Hematopoietic multipotent progenitor cell treated with erythropoietin and hydrocortisone succinate and interleukin-3 and kit ligand, for 17 days (in vitro differentiated cells): ENCODE data around the gene UXS1.

Source experiments
- DNase-seq: peaks from one replicate; pipeline ENCODE4 v3.0.0-alpha.2; 2015; ENCODE audit warnings: low spot score

The UXS1 gene

GRCh38 chr2:106130251-106130998 lies 63.7 kb downstream of the UXS1 start:
- no peak for DNase-seq

GRCh38 chr2:106129592-106129991 lies 64.5 kb downstream of the UXS1 start:
- DNase-seq: no peak

DNA sequence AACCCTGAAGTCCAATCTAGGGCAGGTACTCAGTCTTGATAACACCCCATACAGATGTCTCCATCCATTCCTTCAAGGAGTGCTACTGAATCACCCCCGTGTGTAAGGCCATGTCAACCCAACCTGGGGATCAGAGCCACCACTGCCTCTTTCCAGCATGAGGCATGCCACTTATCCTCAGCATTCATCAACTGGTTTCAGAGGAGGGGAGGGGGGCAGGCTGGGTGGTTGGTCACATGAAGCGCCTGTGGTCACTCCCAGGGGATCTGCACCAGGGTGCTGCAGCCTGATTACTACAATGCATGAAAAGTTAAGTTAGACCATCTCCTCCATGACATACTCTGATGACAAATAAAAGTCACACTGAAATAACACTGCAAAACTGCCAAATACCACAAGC lies 65.0 kb downstream of the UXS1 start:
- DNase-seq: no peak

DNA sequence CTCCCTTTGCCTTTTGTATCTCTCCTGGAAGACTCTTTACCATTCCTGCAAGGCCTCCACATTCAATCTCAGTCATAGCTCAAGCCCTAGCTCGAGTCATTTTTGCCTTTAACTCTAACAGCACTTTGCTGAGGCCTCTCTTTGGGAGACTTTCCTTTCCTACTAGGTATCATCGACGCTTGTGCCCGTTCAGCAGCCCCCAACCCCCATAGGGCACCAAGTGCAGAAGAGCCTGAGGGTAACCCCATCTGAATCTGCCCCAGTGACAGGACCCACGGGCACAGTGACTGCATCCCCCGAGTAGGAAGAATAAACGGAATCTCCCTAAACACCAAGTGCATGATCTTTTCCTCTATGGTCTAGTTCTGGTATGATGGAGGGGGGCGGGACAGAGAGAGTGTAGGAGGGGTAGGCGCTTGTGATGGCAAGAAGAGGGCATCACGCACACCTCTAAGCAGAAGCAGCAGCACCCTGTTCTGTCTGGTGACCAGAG lies 66.3 kb downstream of the UXS1 start:
- DNase-seq: no peak

DNA sequence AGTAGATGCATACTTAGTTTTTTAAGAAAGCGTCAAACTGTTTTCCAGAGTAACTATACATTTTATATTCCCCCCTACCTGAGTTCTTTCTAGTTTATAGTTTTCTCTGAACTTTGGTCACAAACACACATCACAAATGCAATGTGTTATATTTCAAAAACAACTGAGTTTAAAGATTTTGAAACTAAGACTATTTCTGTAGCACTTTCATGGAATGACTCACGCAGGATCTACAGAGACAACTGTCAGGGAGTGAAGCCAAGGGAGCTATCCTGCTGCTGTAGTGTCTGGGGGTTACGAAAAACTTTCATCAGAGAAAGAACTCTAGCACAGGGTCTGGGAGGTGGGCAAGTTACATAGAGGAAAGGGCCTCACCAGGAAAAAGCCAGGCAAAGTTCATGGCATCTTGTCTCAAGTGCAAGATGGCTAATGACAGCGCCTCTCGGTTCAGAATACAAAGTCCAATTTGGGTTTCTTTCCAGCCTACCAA lies 66.8 kb downstream of the UXS1 start:
- DNase-seq: no peak

GRCh38 chr2:106126705-106127281 lies 67.3 kb downstream of the UXS1 start:
- DNase-seq: no peak

DNA sequence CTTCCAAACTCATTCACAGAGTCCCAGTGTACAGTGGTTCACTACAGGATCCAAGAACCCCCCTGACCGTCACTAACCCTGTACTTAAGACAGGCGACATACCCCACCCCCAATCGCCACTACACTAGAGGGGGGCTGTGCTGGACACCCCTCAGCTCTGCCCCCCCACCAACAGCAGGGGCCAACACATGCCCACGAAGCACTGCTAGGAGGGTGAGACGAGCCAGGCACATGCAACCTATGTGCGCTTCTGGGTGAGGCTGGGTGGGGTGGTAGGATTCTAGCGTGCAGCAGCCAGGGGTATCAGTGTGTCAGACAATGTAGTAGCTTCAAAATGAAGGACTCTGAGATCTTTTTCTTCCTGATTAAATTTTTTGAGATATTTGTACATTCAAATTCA lies 67.8 kb downstream of the UXS1 start:
- no peak for DNase-seq

DNA sequence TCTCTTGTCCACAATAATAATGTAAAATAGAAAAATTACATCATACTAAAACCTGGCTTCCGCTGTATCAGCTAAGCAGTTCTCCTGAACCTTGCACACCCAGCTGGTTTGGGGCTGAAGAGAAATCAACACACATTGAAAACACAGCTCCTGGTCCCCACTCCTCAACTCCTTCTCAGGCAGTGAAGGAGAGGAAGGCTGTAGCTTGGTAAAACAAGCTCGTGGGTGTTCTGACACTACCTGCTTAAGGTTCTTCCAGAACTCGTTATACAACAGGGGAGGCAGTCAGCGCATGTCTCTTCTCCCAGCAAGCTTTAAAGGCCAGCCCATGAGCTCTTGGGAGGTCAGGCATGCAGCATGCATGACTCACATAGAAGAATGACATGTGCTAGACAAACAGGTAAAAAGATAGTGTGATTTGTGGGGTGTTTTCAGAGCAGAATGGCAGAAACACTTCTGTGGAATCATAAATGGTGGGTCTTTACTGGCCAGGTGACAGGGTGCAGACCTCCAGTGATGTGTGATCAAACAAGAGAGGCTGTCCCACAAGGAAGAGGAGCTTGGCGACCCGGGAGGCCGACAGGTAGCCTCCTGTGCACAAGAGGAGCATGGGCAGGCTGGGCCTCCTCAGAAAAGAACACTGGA lies 69.1 kb downstream of the UXS1 start:
- DNase-seq: no peak

DNA sequence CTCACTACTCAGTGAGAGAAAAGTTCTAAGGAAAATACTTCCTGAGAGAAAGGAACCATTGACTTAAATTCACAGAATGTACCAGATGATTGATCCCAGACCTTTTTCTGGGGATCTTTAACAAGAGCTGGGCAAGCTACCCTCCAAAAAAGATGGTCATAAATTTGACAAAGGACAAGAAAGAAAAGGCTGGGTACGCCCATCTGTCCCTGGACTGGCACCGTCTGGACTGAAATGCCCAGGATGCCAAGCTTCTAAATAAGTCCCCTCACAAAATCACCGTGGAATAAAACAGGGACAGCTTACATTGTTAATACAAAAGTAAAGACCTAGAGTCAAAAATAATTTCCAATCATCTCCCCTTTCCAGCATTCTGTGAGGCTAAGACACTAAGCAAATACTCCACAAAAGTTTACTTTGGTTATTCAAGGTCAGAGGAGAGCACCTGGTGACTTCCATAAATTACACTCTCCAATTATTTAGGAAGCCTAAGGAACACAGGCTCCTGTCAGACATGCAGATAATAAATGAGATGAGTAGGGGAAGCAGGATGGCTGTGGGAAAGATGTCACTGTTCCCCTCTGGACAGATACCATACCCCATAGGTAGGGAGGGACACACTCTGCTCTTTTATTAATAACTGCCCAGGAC lies 69.9 kb downstream of the UXS1 start:
- no peak for DNase-seq

- no peak for DNase-seq
Measured at GRCh38 chr2:106122157-106122556, 71.9 kb downstream of the UXS1 start.

DNA sequence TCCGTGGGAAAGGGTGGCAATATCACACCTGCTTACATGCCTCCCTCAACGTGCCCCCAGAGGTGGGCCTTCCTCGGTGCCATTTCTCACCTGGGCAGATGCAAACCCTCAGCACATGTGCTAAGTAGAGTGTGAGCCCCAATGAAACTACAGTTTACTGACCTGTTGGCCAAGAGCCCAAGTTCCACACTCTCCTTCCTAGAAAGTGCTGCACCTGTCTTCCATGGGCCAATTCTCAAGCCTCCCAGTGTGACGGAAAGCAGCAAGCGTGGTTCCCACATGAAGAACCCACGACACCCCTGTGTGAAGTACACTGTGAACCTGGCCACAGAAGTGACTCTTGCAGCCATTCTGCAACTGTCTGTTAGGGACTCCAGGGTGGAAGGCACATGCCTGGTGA lies 73.7 kb downstream of the UXS1 start:
- no peak for DNase-seq

- DNase-seq: no peak
Measured at GRCh38 chr2:106119074-106119473, 75.0 kb downstream of the UXS1 start.

- no peak for DNase-seq
Measured at GRCh38 chr2:106117882-106118684, 76.0 kb downstream of the UXS1 start.

DNA sequence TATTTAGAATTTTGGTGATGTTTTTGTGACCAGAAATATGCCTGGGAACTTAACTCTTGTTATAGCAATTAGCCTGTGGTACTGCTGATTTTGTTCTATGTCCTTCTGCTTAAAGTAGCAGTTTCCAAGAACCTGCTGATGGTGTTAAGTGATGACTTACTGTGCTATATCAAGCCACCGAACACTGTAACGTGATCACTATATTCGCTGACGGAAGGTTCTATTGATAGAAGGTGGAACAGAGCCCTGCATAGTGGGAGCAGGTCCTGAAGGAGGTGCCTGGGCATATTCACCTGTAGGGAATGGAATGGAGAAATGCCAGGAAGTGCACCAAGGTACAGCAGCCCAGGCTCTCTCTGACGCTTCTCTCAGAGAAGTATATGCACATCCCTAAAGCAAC lies 76.8 kb downstream of the UXS1 start:
- DNase-seq: no peak

GRCh38 chr2:106116248-106116647 lies 77.9 kb downstream of the UXS1 start:
- DNase-seq: no peak

DNA sequence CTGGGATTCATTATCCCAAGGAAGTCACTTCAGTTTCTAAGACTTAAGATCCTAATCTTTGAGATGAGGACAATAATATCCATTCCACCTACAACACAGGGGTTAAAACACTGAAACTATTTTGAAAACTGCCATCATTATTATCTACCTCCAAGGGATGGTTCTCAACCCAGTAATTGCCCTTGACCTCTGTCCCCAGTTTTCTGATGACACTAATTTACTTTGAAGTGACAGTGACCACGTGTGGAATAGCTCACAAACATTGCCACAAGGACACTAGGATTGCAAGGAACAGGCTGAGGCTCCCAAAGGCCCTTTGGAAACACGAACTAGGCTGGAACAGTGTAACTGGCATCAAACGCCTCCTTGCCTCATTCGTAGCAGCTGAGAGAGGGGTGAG lies 78.4 kb downstream of the UXS1 start:
- DNase-seq: no peak

GRCh38 chr2:106115250-106115649 lies 78.9 kb downstream of the UXS1 start:
- no peak for DNase-seq

DNA sequence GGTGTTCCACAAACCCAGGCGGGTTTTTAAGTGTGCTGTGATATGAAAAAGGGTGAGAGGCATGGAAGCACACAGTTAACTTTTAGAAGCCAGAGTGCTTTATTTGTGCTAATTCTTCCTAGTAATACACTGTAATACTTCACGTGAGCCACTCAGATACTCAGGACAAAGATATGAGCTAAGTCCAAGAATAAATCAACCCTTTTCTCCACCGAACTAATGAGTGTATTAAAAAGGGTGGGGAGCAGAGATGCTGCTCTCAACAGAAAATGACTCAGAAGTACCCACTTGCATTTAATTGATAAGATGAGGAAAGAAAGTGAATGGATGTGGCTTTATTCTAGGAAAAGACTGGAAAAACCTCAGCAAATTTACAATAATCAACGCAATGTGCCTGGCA lies 79.9 kb downstream of the UXS1 start:
- DNase-seq: no peak

DNA sequence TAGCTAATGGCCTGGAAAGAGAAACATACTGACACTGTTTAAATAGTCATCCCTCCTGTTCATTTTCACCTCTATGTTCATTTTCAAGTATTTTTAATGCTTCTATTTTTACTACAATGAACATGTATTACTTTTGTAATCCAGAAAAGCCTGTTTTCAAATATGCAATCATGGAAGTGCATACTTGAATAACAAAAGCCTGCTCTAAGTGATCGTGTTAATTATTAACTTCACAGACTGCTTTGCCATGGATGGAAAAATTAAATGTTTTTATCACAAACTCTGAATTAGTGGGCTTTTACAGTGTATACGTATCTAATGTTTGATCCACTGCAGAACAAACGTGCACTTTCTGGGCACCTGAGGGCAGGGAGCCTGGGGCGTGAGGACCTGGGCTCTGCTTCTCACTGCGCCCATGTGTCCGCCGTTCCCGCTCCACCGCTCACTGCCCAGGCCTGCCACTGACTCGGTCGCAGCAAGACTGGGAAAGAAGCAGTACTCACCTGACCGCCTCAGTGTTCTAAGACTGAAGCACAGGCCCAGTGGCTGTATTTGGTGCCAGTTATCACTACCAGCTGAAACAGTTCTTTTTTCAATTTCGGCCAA lies 80.6 kb downstream of the UXS1 start:
- DNase-seq: no peak

DNA sequence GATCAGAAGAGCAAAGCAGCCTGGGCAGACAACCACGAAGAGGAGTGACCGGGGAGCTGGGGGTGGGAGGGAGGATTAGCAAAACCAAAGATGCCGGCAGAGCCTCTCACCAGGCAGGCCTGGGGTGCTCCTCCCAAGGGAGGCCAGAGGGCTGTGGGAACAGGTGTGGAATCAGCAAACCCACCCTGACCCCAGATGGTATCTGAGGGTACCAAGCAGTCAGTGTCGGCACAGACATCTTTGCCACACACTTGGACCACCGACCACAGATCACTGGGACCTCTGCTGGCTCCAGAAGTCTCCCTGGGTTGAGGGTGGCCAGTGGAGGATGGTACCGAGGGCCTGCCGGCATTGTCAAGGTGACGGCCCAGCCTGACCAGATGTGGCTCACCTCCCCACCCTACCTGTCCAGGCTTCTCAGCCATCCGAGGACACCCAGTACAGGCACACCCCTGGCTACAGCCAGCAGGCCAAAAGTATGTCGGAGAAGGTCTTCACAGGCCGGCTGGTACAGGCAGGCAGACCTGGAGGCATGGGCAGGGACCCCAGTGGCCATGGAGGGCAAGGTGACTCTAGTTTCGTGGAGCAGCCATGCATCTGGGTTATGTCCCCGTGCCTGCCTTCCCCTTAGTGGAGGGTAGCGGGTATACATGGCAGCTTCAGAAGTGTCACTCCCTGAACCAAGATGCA lies 82.1 kb downstream of the UXS1 start:
- no peak for DNase-seq
